HG03521 (cell line): ENCODE results near the gene DIAPH3.

Source experiments
- ATAC-seq: cut with Tn5 transposase; IDR thresholded peaks from one replicate; pipeline ENCODE4 v1.9.1; 2021; ENCODE audit warnings: mild to moderate bottlenecking, moderate library complexity; ENCODE audit not compliant: unreplicated experiment

Gene DIAPH3

GRCh38 chr13:59738921-59739320 is 424.8 kb downstream of the DIAPH3 start:
- no peak for ATAC-seq

GRCh38 chr13:59734393-59734792 is 429.3 kb downstream of the DIAPH3 start:
- peak; percentile 100 for ATAC-seq

GRCh38 chr13:59733744-59734143 is 430.0 kb downstream of the DIAPH3 start:
- ATAC-seq = no peak

GRCh38 chr13:59730026-59730425 is 433.7 kb downstream of the DIAPH3 start:
- no peak for ATAC-seq

- no peak for ATAC-seq
Measured at GRCh38 chr13:59728896-59729545, 434.7 kb downstream of the DIAPH3 start.

- no peak for ATAC-seq
Measured at GRCh38 chr13:59721926-59722910, 441.5 kb downstream of the DIAPH3 start.

GRCh38 chr13:59715611-59716010 is 448.1 kb downstream of the DIAPH3 start:
- ATAC-seq = no peak

GRCh38 chr13:59710996-59711701 is 452.6 kb downstream of the DIAPH3 start:
- no peak for ATAC-seq

DNA sequence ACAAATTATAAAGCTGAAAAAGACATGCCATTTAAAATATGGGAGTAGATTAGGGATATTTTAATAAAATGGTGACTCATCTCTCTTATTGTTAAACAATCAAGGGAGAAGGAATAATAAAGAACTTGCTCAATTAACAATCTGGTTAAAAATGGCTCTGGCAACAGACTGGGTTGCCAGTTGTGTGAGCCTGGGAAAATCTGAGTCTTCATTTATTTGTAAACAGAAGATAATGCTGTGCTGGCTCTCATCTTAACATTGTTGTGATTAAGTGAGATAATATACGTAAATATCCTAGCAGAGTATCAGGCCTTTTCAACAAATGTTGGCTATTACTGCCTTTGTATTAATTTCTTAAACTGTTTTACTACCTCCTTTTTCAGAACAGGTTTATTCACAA is 453.3 kb downstream of the DIAPH3 start:
- no peak for ATAC-seq

DNA sequence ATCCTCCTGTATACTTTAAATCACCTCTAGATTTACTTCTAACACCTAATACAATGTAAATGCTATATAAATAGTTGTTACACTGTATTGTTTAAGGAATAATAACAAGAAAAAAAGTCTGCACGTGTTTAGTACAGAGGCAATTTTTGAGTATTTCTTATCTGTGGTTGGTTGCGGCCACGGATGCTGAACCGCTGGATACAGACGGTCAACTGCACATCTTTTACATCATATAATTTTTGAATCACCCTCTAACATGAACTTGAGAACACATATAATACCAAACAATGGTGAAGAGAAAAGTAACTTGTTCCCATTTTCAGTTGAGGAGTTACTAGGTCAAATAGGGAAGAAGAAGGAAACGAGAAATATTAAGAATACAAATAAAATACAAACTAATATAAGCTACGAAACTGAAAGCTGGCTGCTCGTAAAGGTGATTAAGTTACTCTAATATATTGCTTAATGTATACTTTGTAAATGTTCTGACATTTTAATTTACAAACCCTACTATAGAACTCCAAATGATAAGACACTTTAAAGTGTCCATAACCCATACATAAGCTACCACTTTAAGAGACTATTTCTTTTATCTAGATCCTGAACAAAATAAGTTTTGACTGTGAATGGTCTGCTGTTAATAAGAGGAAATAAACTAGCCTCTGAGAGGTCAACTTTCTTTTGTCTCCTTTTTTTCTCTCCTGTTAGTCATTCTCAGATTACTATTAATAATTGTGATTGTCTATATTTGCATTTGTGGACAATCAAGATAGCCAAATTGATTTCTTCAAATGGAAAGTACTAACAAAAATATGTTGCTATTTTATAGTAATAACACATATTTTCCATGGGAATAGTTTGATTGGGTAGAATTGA is 457.4 kb downstream of the DIAPH3 start:
- ATAC-seq = no peak

- ATAC-seq = no peak
Measured at GRCh38 chr13:59702269-59702668, 461.5 kb downstream of the DIAPH3 start.

GRCh38 chr13:59701261-59701660 is 462.5 kb downstream of the DIAPH3 start:
- no peak for ATAC-seq

DNA sequence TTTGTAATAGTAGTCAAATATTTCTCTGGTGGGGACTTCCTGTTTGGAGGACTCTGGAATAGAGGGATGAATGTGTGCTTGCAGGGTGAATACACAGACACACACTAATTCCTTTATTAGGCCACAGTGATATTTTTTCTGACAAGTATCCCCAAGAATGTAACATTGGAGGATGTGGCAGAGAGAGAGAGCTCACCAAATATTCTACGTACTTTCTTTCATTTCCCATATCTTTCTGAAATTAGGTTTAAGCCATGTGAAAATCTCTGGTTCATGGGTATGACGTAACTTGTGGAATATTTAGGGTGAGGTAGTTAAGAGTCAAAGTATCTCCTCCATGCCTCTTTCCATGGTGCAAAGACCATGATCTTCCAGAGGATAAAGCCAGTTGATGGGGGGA is 463.4 kb downstream of the DIAPH3 start:
- no peak for ATAC-seq

- ATAC-seq = no peak
Measured at GRCh38 chr13:59696271-59696670, 467.5 kb downstream of the DIAPH3 start.

DNA sequence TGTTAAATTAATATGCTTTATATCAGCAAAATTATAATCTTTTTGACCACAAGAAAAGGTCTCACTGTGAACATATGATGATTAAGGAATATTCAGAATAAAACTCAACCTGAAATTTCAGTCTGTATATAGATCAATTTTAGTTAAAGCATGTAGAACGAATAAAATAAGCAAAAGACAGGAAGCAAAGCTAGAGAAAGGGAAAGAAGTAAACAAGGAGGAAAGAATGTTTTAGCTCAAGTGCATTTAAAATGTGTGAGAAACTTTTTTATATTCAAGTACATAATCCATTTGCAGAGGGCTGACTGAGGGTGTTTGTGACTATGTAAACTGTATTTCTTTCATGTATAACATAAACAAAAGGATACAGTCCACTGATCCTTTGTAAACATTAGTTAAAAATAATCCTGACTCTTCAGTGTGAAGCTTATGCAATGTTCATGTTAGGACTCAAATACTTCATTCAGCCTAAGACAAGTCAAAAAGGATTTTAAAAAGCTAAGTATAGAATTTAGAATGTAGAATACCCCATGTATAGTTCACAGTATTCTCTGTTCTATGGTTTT is 472.1 kb downstream of the DIAPH3 start:
- ATAC-seq = no peak

- no peak for ATAC-seq
Measured at GRCh38 chr13:59690857-59691500, 472.7 kb downstream of the DIAPH3 start.

DNA sequence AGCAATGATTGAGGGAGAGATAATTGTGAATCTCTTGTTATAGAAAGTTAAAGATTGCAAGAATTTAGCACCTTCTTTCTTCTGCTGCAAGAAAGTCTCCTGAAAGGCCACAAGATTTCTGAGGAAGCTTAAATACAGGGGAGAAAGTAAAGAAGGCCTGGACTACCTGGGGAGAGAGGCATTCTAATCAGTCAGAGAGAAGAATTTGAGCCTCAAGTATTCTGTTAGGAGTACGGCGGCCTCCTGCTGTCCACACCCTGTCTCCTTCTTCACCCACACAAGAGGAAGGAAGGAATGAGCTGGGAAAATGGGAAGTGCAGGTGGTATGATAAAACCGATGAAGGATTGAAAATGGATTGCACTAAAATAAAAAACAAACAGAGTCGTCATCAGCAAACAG is 474.7 kb downstream of the DIAPH3 start:
- no peak for ATAC-seq

- ATAC-seq = no peak
Measured at GRCh38 chr13:59686798-59687394, 476.8 kb downstream of the DIAPH3 start.

- no peak for ATAC-seq
Measured at GRCh38 chr13:59684105-59684504, 479.6 kb downstream of the DIAPH3 start.
